Hematopoietic multipotent progenitor cell (in vitro differentiated cells): Measurements from ENCODE around the gene KRT38. TPM values are rescaled to one million over a fixed set of nuclear protein-coding genes. Genes with fewer than 3 reads are reported as not detected.
A peak's percentile ranks its signal among the peaks of the same experiment; 100 is the strongest.

Experiments
- DNase-seq, 3 donors: peaks; one replicate each; pipeline ENCODE4 v3.0.0-alpha.2; 2011 to 2015; ENCODE audit warnings: low read depth in 2 of 3, low spot score in 2 of 3
- total RNA-seq: library from RNA; depleted of rRNA; stranded (reverse); fragments of >200 nt; gene quantifications from one replicate; pipeline ENCODE4 v1.2.3, GENCODE V29; 2012

The KRT38 gene
- not detected for total RNA-seq

GRCh38 chr17:41440531-41441033, at the start of gene KRT38:
Gene KRT38, minus strand, starts transcription at chr17:41440983. Its CDS starts 62 bp downstream, at chr17:41440921.
- no peak for DNase-seq

GRCh38 chr17:41489531-41489930, 48.7 kb upstream of the KRT38 start, which contains the start of gene KRT36:
Gene KRT36, minus strand, starts transcription at chr17:41489910. Its CDS starts 46 bp downstream, at chr17:41489864.
- DNase-seq: no peak

- DNase-seq: peak in 2 of 3 donors; percentile 14 to 39
Measured at GRCh38 chr17:41486809-41487530, 46.2 kb upstream of the KRT38 start.

- DNase-seq: no peak
Measured at GRCh38 chr17:41486316-41486715, 45.5 kb upstream of the KRT38 start.

- no peak for DNase-seq
Measured at GRCh38 chr17:41484920-41485904, 44.4 kb upstream of the KRT38 start.

- no peak for DNase-seq
Measured at GRCh38 chr17:41483991-41484826, 43.4 kb upstream of the KRT38 start.

GRCh38 chr17:41483531-41483930, 42.7 kb upstream of the KRT38 start:
- DNase-seq: no peak

GRCh38 chr17:41481036-41481435, 40.3 kb upstream of the KRT38 start, which contains the start of gene KRT35:
Gene KRT35, minus strand, starts transcription at chr17:41481151. Its CDS starts 54 bp downstream, at chr17:41481097.
- no peak for DNase-seq

GRCh38 chr17:41480581-41480980, 39.8 kb upstream of the KRT38 start:
- DNase-seq: no peak

- no peak for DNase-seq
Measured at GRCh38 chr17:41480136-41480535, 39.4 kb upstream of the KRT38 start.

- no peak for DNase-seq
Measured at GRCh38 chr17:41478237-41478636, 37.5 kb upstream of the KRT38 start.

- no peak for DNase-seq
Measured at GRCh38 chr17:41476866-41477815, 36.4 kb upstream of the KRT38 start.

- no peak for DNase-seq
Measured at GRCh38 chr17:41475421-41475820, 34.6 kb upstream of the KRT38 start.

- DNase-seq: no peak
Measured at GRCh38 chr17:41474863-41475262, 34.1 kb upstream of the KRT38 start.

- no peak for DNase-seq
Measured at GRCh38 chr17:41468346-41468745, 27.6 kb upstream of the KRT38 start.

GRCh38 chr17:41467561-41467960, 26.8 kb upstream of the KRT38 start:
- no peak for DNase-seq

GRCh38 chr17:41466988-41467387, 26.2 kb upstream of the KRT38 start, which contains the start of gene KRT32:
Gene KRT32, minus strand, starts transcription at chr17:41467386. Its CDS starts 61 bp downstream, at chr17:41467325.
- DNase-seq: no peak

GRCh38 chr17:41464682-41465081, 23.9 kb upstream of the KRT38 start:
- no peak for DNase-seq

- no peak for DNase-seq
Measured at GRCh38 chr17:41464173-41464572, 23.4 kb upstream of the KRT38 start.
